NCI-H345 treated with DMSO at 0.1 percent for 48 hours (cell line): ENCODE measurements around the gene TAS1R1.

ENCODE experiments used
- DNase-seq: peaks from one replicate; lab custom pipeline; 2025; ENCODE audit not compliant: unreplicated experiment; lab: John Stamatoyannopoulos, UW

Gene TAS1R1

DNA sequence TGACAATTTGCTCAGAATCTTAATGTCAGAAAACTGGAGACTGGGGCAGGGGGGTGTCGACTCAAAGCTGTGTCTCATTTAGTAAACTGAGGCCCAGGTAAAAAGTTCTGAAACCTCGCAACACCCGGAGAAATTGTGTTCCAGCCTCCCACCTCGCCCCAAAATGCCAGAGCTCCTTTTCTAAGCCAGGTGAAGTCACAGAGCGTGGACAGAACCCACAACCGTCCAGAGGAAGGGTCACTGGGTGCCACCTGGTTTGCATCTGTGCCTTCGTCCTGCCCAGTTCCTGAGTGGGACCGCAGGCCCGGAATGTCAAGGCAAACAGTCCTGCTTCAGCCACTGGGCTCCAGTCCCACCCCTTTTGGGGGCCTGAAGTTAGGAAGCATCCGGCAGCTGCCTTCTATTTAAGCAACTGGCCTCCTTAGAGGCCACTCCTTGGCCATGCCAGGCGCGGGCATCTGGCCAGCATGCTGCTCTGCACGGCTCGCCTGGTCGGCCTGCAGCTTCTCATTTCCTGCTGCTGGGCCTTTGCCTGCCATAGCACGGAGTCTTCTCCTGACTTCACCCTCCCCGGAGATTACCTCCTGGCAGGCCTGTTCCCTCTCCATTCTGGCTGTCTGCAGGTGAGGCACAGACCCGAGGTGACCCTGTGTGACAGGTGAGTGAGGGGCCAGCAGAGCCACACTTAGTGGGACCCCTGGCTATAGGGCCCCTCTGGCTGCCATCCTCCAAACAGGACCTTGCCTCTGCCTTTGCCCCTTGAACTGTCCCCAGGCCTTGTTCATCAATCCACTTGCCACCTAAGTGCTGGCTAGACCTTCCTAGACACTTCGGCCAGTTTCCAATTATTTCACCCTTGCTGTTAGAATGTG, at the start of gene TAS1R1:
TSS of gene TAS1R1 (plus strand) at position 401 of the 872 bp plus-strand sequence. CDS start at position 468, 67 bp downstream.
- no peak for DNase-seq

DNA sequence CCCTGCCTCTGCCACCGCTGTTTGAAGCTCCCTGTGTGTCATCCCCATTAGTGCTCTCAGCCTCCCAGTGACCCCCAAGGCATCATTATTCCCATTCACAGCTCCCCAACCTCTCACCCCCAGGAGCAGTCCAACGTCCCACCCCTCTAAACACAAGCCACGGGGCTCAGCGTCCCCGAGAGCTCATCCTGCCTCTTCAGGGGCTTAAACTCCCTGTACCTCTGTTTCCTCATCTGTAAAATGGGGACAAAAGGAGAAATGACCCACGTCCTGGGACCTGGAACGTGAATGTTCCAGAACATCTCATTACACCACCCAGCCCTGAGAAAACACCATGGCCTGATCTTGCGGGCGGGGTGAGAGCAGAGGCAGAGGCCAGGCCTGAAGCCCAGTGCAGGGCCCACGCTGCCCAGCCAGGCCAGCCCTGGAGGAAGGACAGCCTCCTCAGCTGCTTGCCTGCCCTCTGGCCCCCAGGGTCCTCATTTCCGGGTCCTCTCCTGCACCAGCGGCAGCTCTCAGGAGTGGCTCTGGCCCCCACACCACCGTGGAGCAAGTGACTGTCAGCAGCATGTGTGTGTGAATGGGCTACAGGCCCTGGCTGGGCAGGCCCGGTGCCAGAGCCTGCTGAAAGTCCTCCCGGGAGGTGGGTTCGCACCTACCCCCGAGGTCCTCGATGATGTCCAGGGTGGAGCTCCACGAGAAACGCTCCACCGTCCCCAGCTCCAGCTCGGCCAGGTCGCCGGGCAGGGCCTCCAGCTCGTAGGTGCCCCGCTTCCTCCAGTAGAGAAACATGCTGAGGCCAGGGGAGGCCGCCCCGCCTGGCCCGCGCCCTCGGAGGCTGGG, 49.5 kb upstream of the TAS1R1 start:
- no peak for DNase-seq

DNA sequence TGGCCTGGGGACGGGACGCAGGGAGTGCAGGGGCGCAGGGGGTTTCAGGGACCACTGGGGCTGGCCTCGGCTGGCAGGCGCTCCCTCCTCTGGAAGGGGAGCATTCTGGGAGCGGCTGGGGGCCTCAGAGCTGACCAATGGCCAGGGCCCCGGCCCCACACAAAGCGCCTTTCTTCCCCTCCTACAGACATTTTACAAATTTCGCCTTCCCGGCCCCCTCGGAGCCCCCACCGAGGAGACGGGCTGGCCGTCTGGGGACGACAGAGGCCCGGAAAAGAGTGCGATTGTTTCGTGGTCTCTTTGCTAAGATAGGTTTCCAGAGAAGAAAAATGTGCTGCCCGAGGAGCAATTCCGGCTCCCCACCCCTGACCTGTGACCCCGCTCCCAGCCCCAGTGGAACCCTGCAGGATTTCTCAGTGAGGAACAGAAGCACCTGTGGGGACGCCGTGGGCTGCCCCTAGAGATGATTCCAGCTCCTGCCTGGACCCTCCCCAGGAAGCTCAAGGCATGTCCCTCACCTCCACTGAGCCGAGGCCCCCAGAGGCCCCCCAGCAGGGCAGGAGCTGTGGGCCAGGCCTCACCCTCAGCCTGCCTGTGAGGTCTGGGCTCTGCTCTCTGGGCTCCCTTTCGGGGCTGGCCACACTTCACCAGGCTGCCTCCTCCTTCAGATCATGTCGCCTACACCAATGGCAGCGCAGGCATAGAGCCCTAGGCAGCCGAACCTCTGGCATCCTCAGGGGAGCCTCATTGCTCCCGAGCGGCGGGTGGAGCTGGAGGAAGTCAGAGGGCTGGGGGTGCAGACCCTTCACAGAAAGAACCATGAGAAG, 48.7 kb upstream of the TAS1R1 start:
- no peak for DNase-seq

DNA sequence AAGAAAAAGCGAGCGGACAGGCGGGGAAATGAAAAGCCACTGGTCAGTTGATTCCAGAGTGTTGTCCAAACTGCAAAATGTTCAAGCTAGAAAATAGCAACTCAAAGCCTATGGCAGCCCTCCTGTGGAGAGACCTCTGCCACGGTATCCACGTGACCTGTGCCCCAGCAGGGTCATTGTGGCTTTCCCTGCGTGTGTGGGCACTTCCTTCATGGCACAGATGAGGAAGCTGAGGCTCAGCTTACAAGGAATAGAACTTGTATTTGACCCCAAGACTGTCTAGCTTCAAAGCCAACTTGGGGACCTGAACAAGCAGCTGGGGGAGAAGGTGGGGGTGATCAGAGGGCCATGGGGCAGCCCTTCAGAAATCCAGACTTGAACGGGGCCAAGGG, 48.1 kb upstream of the TAS1R1 start:
- no peak for DNase-seq

DNA sequence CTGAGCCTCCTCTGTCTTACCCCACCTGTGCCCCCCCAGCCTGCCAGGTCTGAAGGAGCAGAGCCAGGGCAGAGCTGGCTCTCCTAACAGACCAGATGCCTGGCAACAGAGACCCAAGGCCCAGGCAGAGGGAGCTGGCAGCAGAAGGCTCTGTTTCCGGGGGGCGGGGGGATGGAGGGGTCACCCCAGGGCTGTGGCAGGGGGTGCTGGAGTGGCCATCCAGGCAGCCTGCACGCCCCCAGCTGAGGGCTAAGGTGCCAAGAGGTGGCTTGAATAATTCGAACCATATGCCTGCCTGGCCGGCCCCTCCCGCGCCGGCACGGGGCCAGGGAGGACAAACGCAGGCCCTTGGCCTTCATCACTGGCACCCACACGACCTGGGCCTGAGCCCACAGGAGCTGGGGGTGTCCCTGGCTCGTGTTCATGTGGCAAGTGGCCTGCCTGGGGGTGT, 47.6 kb upstream of the TAS1R1 start:
- no peak for DNase-seq

DNA sequence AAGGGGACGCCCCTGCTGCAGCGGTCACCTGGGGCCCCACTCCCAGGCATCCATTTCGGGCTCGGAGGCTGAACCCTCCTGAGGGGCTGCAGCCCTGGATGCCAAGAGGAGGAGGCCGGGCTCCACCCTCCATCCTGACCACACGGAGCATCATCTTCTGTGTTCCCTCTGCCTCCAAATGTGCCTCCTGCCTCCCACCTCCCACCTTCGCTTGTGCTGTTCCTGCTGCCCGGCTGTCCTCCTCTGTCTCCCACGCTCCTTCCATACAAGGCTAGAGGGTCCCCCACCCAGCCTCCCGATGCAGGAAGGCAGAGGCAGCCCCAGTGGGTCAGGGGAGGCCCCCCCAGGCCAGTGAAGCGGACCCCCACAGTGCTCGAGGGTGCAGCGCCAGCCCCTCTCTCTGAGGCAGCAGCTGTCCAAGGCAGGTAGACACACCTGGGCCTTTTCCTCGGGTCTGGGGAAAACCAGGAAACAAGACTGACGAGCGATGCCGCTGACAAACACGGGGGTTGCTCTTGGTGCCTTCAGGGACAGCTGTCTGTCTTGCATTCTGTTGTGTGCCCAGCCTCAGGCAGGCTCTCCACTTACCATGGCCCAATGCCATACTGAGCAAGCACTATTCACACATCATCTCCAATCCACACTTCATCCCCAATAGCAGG, 46.8 kb upstream of the TAS1R1 start:
- DNase-seq = no peak

DNA sequence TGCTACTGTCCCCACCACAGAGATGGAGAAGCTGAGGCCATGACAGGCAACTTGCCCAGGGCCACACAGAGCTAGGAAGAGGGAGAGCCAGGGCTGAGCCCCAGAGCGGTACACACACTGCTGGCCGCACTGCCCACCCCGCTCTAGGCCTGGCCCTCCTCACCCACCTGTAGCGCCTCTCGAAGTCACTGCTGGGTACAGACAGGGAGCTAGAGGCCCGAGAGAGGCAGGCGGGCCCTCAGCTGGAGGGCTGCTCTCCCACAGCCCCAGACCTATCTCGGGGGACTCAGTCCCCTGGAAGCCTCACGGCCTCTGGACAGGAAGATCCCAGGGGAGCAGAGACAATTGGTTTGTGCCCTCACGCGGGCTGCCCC, 46.3 kb upstream of the TAS1R1 start:
- no peak for DNase-seq

DNA sequence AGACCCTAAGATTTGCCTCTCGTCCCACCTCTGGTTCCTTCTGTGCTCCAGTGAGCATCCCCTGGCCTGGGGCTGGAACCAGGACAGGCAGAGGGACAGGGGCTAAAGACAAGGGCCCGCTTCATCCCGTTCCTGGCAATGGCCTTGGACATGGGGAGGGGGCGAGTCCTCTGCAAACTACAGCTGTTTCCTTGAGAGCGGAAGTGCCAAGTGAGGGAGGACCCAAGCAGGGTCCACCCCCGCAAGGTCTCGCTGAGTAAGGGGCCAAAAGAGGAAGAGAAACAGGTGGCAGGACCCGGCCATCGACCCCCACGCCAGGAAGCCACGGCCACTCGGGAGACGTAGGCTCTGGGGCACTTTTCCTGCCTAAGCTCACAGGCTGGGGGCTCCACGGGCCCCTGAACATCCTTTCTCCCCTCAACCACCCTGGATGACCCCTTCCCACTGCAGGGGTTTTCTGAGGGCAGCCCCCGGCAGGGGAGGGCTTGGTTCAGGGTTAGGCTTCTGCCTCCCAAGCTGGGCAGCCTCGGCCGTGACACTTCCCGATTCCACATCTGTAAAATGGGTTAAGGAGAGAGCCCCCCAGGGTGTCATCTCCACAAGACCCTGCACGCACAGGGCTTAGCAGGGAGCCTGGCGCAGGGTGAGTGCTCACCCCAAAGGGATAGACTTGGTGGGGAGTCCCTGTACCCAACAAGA, 45.7 kb upstream of the TAS1R1 start:
- DNase-seq = no peak

DNA sequence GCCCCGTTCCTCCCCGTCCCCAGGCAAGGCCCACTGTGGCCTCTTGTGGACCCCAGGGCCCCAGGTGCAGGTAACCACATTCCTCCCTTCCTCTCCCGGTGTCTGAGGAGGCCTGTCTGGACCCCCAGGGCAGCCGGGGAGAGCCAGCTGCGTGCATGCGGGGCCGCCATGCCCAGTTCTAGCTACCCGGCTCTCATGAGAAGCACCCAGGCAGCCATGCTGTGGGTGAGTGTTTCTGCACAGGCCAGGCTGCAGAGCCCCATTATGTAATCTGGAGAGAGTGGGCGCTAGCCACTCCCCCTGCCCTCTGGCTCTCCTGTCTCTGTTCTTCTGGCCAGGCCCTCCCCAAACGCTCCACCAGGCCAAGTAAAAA, 45.2 kb upstream of the TAS1R1 start:
- no peak for DNase-seq

DNA sequence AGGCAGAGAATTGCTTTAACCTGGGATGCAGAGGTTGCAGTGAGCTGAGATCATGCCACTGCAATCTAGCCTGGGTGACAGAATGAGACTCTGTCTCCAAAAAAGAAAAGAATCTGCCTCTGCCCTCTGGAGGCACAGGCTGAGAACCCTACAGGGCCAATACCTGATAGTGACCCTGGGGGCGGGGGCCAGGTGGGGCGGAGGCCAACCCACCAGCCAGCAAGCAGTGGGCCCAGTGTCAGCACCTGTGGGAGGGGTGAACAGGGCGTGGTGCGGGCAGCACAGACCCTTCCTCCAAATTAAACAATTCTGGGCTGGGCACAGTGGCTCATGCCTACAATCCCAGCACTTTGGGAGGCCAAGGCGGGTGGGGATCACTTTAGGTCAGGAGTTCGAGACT, 44.6 kb upstream of the TAS1R1 start:
- DNase-seq = no peak

DNA sequence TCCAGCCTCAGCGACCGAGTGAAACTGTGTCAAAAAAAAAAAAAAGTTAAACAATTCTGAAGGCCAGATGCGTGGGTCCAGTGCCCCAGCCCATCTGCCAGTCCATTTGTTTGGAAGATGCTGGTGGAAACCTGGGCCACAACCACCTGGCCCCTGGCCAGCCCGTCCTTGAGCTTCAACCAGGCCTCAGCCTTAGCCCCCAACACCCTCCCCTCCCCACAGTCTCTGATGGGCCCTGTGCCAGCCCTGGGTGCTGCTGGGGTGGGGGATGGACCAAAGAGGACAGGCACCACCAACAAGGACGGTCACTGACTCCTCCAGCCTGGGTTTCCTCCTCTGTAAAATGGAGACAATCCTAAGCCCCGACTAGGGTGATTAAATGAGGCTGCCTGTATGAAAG, 44.1 kb upstream of the TAS1R1 start:
- no peak for DNase-seq

DNA sequence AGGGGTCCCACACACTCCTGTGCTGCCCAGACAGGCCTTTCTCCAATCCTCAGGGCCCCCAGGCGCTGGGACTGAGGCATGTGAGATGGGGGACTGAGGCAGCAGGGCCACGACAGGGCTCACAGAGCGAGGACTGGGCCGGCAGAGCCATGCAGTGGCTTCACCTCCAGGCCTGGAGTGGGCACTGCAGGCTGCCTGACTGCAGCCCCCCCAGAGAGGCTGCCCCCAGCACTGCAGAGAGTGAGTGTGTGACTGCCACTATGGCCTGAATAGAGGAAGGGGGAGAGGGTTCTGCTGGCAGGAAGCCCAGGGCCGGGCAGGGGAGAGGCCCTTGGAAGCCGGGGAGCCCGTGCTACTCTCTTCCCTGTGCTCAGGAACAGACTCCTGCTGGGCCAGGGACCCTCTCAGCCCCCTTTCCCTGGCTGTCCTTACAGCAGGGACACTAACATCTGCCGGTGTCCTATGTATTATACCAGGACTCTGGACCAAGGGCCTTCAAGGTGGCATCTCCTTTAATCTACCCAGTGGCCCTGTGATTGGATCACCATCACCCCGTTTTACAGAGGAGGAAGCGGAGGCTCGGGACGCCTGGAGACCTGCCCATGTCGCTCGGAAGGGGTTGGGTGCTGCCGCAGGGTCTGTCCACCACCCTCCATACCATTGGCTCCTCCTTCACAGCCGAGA, 43.4 kb upstream of the TAS1R1 start:
- DNase-seq = no peak

DNA sequence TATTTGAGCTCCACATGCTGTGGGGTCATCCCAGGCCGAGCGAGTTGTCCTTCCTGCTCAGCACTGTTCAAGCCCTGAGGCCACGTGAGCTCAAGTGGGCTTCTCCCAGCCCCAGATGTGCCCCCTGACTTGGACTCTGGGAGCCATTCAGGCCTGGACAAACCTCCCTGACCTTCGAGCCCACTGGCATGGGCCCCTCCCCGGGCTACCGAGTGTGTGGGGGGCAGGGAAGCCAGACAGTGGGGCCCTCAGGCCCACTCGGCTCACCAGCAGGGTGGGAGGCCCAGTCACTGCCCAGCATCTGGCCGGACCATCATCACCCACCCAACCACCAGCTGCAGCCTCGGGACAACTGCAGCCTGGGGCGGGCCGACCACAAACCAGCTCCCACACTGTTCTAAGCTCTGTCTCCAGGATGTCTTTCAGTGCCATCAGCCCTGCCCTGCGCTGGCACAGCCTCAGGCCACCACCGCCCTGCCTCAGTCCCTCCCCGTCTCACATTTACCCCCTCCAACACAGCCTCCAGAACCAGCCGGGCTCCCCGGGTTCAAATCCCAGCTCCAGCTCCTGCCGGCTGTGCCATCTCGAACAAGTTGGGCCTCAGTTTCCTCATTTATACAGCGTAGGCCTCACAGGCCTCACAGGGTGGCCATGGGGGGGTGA, 42.7 kb upstream of the TAS1R1 start:
- DNase-seq = no peak

DNA sequence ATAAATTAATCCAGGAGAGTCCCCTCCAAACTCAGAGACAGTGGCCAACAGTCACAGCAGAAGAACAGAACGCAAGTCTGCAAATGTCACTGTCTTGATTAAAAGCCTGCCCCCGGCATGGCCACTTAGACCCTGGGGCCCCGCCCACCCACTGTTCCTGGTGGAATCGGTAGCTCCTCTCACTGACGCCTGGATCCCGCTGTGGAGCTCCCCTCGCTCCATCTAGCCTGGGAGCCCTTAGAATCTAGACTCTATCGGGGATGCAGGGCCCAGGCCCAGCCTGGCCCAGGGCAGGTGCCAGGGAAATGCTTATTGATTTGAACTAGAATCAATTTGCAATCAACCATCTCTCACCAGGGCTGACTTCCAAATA, 42.2 kb upstream of the TAS1R1 start:
- no peak for DNase-seq

DNA sequence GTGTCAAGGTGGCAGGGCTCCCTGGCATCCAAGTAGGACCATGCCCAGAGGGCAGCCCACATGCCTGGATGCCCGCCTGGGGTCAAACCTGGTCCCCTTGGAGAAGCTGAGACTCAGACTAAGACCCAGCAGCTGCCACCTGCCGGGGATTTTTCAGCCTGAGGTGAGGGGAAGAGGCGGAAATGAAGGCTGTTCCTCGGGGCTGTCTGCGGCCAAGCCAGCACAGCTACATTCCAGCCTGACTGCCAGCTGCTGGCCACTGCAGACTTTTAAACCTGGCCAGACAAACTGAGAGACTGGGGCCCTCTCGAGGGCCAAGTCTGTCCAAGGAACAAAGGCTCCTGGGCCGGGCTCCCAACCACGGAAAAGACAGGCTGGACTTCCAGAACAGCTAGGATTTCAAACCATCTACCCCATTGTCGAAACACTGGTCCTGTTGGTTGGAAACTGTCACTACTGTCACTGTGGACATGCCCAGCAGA, 41.7 kb upstream of the TAS1R1 start:
- no peak for DNase-seq

DNA sequence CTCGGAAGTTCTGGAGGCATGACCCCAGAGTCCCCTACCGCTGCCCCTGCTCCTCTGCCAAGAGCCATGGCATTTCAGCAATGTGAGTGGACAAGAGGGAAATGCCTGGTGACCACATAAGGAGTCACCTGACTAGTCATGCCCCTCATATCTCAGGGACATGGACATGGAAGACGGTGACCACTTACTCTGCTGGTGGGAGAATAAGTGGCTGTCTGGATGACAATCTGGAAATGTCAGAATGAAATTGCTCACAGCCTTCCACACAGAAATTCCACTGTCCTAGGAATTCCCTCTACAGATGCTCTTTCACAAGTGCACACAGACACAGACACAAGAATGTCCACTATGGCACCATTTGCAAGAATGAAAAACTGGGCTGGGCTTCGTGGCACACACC, 39.3 kb upstream of the TAS1R1 start:
- DNase-seq = no peak

DNA sequence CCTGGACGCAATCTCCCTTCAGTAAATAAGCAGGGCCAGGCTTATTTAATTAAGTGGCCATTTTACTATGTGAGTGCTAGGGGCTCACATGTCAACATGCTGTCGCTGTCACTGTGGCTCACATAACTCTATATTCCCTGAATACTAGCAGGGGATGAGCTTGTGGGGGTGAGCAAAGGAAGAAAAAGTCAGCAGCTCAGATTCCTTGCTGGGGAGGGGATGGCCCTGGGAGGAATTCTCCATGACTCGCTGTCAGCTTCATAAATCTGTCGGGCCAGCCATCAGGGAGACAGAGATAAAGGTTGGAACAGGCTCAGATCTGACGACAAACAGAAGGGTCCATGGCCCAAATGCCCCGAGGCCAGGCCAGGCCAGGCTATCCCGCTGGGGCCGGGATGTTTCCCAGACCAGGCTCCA, 37.7 kb upstream of the TAS1R1 start:
- DNase-seq = no peak

DNA sequence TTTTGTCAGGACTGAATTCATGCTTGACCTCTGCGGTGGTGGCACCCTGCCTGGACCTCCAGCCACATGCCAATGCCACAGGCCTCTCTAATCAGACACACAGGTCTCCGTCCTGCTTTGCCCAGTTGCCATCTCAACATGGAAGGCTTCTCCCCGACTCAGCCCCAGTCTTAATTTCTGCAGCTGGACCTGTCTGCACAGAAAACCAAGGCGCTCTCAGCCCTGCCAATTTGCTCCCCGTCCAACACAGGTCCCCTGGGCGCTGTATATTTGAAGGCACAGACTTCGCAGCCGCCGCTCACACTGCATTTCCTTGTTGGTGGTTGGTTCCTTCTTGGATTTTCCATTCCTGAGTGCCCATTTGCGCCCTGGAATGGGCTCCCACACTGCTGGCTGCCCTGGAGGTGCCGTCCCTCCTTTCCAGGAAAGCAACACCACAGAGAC, 35.6 kb upstream of the TAS1R1 start:
- DNase-seq = no peak
